HK-2 (cell line): Measurements from ENCODE around the gene GLUL.
"Not testable (repeated sequence)": the region's sequence is repeated elsewhere in the genome, so short reads cannot be mapped to it uniquely, and the experiment has no call there.

Source experiments
- DNase-seq: peaks from one replicate; pipeline ENCODE4 v3.0.0-alpha.2; 2018; ENCODE audit not compliant: unreplicated experiment

Gene GLUL

GRCh38 chr1:182368358-182368757 lies 23.2 kb downstream of the GLUL start:
- DNase-seq: no peak

- DNase-seq: no peak
These were observed 23.7 kb downstream of the GLUL start for GRCh38 chr1:182367926-182368325.

GRCh38 chr1:182366596-182366995 lies 25.0 kb downstream of the GLUL start:
- DNase-seq: no peak

- DNase-seq: no peak
These were observed 31.9 kb downstream of the GLUL start for GRCh38 chr1:182359645-182360044.

- no peak for DNase-seq
These were observed 33.7 kb downstream of the GLUL start for GRCh38 chr1:182357913-182358312.

- no peak for DNase-seq
These were observed 34.4 kb downstream of the GLUL start for GRCh38 chr1:182357171-182357570.

GRCh38 chr1:182355723-182356098 lies 35.9 kb downstream of the GLUL start:
- no peak for DNase-seq

- DNase-seq: no peak
These were observed 39.7 kb downstream of the GLUL start for GRCh38 chr1:182351790-182352364.

GRCh38 chr1:182350839-182351238 lies 40.8 kb downstream of the GLUL start:
- DNase-seq: no peak

GRCh38 chr1:182348961-182349747 lies 42.4 kb downstream of the GLUL start:
- no peak for DNase-seq

- no peak for DNase-seq
These were observed 44.6 kb downstream of the GLUL start for GRCh38 chr1:182347019-182347418.

GRCh38 chr1:182340233-182341058 lies 51.1 kb downstream of the GLUL start:
- no peak for DNase-seq

- no peak for DNase-seq
These were observed 51.9 kb downstream of the GLUL start for GRCh38 chr1:182339684-182340083.

- no peak for DNase-seq
These were observed 52.7 kb downstream of the GLUL start for GRCh38 chr1:182338806-182339370.

GRCh38 chr1:182337736-182338571 lies 53.6 kb downstream of the GLUL start:
- no peak for DNase-seq

GRCh38 chr1:182335771-182336566 lies 55.6 kb downstream of the GLUL start:
- DNase-seq: no peak

- not testable (repeated sequence) for DNase-seq
These were observed 58.5 kb downstream of the GLUL start for GRCh38 chr1:182333071-182333571.

- DNase-seq: no peak
These were observed 59.1 kb downstream of the GLUL start for GRCh38 chr1:182332261-182333060.
